HepG2 (cell line): ENCODE data around the gene SLC13A3. TPM values are rescaled to one million over a fixed set of nuclear protein-coding genes. Genes with fewer than 3 reads are reported as not detected.

ENCODE experiments used
- FLYWCH1 ChIP-seq: sonication (generic); formaldehyde crosslinking; IDR thresholded peaks from 2 replicates; pipeline ENCODE4 v1.8.1; 2023; ENCODE audit warnings: mild to moderate bottlenecking, missing genetic modification reagents
- KMT2A ChIP-seq: sonication (generic); formaldehyde crosslinking; IDR thresholded peaks from 2 replicates; pipeline ENCODE4 v1.4.0; 2020; ENCODE audit warnings: missing genetic modification reagents
- LCORL ChIP-seq, 2 experiments: fragments of 450-650 bp in 1 of 2; sonication (generic) in 1 of 2; formaldehyde crosslinking in 1 of 2; IDR thresholded peaks; 2 replicates each; pipeline versions ENCODE4 v1.5.0 to v1.6.1; 2017 to 2020; ENCODE audit warnings: antibody characterized with exemption in 1 of 2, missing genetic modification reagents in 1 of 2
- MAFK ChIP-seq, 2 experiments: IDR thresholded peaks in 1 of 2; conservative IDR thresholded peaks in 1 of 2; 2 replicates each; pipeline ENCODE4 v1.6.1; 2011; ENCODE audit warnings: improper control_type of control experiment in 2 of 2, low read length in 2 of 2
- MIXL1 ChIP-seq: IDR thresholded peaks from 2 replicates; pipeline ENCODE4 v1.6.1; 2016
- SCMH1 ChIP-seq: sonication (generic); formaldehyde crosslinking; IDR thresholded peaks from 2 replicates; pipeline ENCODE4 v1.9.0; 2021; ENCODE audit warnings: missing genetic modification reagents, mild to moderate bottlenecking, borderline replicate concordance
- SP140L ChIP-seq: sonication (generic); formaldehyde crosslinking; IDR thresholded peaks from 2 replicates; pipeline ENCODE4 v1.4.0; 2020; ENCODE audit warnings: missing genetic modification reagents, borderline replicate concordance
- TBP ChIP-seq: sonication (generic); formaldehyde crosslinking; IDR thresholded peaks from 2 replicates; pipeline ENCODE4 v1.5.0; 2020; ENCODE audit warnings: missing genetic modification reagents
- TFAP4 ChIP-seq: sonication (generic); IDR thresholded peaks from 2 replicates; pipeline ENCODE4 v1.6.1; 2016; ENCODE audit warnings: low read depth, borderline replicate concordance
- THAP11 ChIP-seq: IDR thresholded peaks from 2 replicates; pipeline ENCODE4 v1.6.1; 2016; ENCODE audit warnings: missing biosample characterization, missing genetic modification reagents
- ZBTB42 ChIP-seq: sonication (generic); formaldehyde crosslinking; IDR thresholded peaks from 2 replicates; pipeline ENCODE4 v1.5.0; 2020; ENCODE audit warnings: mild to moderate bottlenecking, missing genetic modification reagents
- ZFY ChIP-seq: sonication (generic); formaldehyde crosslinking; IDR thresholded peaks from 2 replicates; pipeline ENCODE4 v1.4.0; 2020; ENCODE audit warnings: missing genetic modification reagents
- ZNF263 ChIP-seq: sonication (generic); formaldehyde crosslinking; IDR thresholded peaks from 2 replicates; pipeline ENCODE4 v1.4.0; 2020; ENCODE audit warnings: missing genetic modification reagents
- ZNF546 ChIP-seq: sonication (generic); formaldehyde crosslinking; conservative IDR thresholded peaks from 2 replicates; pipeline ENCODE4 v1.8.1; 2023; ENCODE audit warnings: mild to moderate bottlenecking, missing genetic modification reagents
- ZNF660 ChIP-seq: sonication (generic); formaldehyde crosslinking; IDR thresholded peaks from 2 replicates; pipeline ENCODE4 v1.5.1; 2020; ENCODE audit warnings: mild to moderate bottlenecking, low read depth, missing genetic modification reagents, borderline replicate concordance
- ZNF768 ChIP-seq: sonication (generic); formaldehyde crosslinking; IDR thresholded peaks from 2 replicates; pipeline ENCODE4 v1.4.0; 2020; ENCODE audit warnings: missing genetic modification reagents
- ZZZ3 ChIP-seq: sonication (generic); formaldehyde crosslinking; IDR thresholded peaks from 2 replicates; pipeline ENCODE4 v1.4.0; 2020; ENCODE audit warnings: missing genetic modification reagents, mild to moderate bottlenecking, borderline replicate concordance
- polyA plus RNA-seq, 8 experiments: library from polyadenylated mRNA; depleted of rRNA in 3 of 8; stranded (reverse) in 7 of 8; unstranded in 1 of 8; fragments of >200 nt; fragmentation: Illumina TruSeq in 4 of 8; extraction: Trizol in 4 of 8; gene quantifications; 2 replicates each; pipeline versions ENCODE4 v1.2.1 to v1.2.3, GENCODE V29; 2011 to 2016; ENCODE audit warnings: low read depth in 4 of 8, missing spikeins in 1 of 8, mixed read lengths in 1 of 8; ENCODE audit not compliant: insufficient read depth in 1 of 8
- total RNA-seq, 5 experiments: library from RNA; depleted of rRNA; stranded (reverse); fragments of >200 nt; fragmentation: Illumina TruSeq; extraction: Trizol; gene quantifications; 2 replicates each; pipeline ENCODE4 v1.2.3, GENCODE V29; 2016; ENCODE audit warnings: low read depth in 1 of 5
- TF ChIP-seq, protein P1 (sequence below), 2 experiments: sonication (generic) in 1 of 2; formaldehyde crosslinking in 1 of 2; IDR thresholded peaks; 2 replicates each; pipeline versions ENCODE4 v1.4.0 to v1.6.1; 2018 to 2020; ENCODE audit warnings: missing genetic modification reagents in 2 of 2, borderline replicate concordance in 1 of 2, low read depth in 1 of 2, mild to moderate bottlenecking in 1 of 2, missing biosample characterization in 1 of 2
- TF ChIP-seq, protein P2 (sequence below): sonication (generic); formaldehyde crosslinking; IDR thresholded peaks from 2 replicates; pipeline ENCODE4 v1.4.0; 2020; ENCODE audit warnings: missing genetic modification reagents
- TF ChIP-seq, protein P3 (sequence below): IDR thresholded peaks from 2 replicates; pipeline ENCODE4 v1.6.1; 2016; ENCODE audit warnings: low read depth

SLC13A3 gene
- total and polyA plus RNA-seq, 2 of the 13 experiments (the other 11 are each of a cell fraction or from before 2014, with no cell fraction given) = 66.5 to 76.0 TPM

DNA sequence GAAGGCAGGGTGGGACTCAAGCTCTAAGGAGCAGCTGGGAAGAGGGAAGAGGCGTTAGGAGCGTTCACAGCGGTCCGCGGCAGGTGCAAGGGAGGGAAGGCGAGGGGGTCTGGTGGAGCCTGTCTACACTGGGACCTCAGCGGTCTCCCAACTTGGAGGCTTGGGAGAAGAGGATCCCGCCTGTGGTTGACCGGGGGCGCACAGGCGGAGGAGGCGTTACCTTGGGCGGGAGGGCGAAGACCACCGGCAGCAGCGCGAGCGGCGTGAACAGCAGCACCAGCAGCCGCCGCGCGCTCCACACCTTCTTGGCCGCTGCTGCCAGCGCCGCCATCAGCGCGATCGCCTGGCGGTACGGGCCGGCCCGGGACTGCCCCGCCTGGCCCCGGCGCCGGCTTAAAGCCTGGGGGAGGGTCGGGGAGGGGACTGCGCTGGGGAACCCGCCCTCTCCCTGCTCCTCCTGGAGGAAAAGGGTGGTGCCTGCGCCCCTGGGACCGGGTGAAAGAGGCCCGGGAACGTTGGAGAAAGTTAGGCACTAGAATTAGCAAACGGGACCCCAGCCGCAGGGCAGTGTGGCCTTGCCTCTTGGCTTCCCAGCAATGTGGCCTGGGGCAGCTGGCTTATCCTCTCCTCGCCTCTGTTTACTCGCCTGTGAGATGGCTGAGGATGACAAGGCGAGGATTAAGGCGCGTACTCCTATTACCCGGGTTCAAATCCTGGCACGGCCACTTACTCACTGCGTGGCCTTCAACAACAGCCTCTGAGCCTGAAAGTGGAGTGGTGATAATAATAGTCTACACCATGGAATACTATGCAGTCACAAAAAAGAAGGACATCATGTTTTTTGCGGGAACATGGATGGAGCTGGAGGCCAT is at the start of gene SLC13A3 (continued):
- TF ChIP-seq, protein P1, sequence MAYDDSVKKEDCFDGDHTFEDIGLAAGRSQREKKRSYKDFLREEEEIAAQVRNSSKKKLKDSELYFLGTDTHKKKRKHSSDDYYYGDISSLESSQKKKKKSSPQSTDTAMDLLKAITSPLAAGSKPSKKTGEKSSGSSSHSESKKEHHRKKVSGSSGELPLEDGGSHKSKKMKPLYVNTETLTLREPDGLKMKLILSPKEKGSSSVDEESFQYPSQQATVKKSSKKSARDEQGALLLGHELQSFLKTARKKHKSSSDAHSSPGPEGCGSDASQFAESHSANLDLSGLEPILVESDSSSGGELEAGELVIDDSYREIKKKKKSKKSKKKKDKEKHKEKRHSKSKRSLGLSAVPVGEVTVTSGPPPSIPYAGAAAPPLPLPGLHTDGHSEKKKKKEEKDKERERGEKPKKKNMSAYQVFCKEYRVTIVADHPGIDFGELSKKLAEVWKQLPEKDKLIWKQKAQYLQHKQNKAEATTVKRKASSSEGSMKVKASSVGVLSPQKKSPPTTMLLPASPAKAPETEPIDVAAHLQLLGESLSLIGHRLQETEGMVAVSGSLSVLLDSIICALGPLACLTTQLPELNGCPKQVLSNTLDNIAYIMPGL (CRISPR knock-in tag; IDR thresholded peaks at IDR 0.05; ENCODE audit: borderline replicate concordance in 1 of 2, low read depth in 1 of 2) = peak; percentile 75 to 93; a peak in 3 of 4 replicates
- TF ChIP-seq SCMH1 (CRISPR knock-in tag) (no peak), ZNF546 (CRISPR knock-in tag) (peak; percentile 60; the same call in 1 of the 2 replicates), SP140L (CRISPR knock-in tag) (no peak), TFAP4 (0 out of 2 replicates have a peak, but pooled peaks have one; percentile 36), LCORL (IDR thresholded peaks at IDR 0.05) (no peak), LCORL (CRISPR knock-in tag; IDR thresholded peaks at IDR 0.05) (peak; percentile 87), ZBTB42 (CRISPR knock-in tag) (peak; percentile 84; the same call in 1 of the 2 replicates), THAP11 (CRISPR knock-in tag) (peak; percentile 53), TBP (0 out of 2 replicates have a peak, but pooled peaks have one; percentile 27), ZZZ3 (0 out of 2 replicates have a peak, but pooled peaks have one; percentile 20), ZNF263 (CRISPR knock-in tag) (peak; percentile 62), ZFY (peak; percentile 82), MAFK (conservative IDR thresholded peaks at IDR 0.05 in 1 of 2, IDR thresholded peaks at IDR 0.05 in 1 of 2; ENCODE audit: low read length in 2 of 2) (no peak), ZNF768 (CRISPR knock-in tag) (peak; percentile 43; the same call in 1 of the 2 replicates), FLYWCH1 (0 out of 2 replicates have a peak, but pooled peaks have one; percentile 72), ZNF660 (CRISPR knock-in tag) (no peak), KMT2A (CRISPR knock-in tag) (peak; percentile 95), MIXL1 (CRISPR knock-in tag) (0 out of 2 replicates have a peak, but pooled peaks have one; percentile 4)
- TF ChIP-seq, protein P2, sequence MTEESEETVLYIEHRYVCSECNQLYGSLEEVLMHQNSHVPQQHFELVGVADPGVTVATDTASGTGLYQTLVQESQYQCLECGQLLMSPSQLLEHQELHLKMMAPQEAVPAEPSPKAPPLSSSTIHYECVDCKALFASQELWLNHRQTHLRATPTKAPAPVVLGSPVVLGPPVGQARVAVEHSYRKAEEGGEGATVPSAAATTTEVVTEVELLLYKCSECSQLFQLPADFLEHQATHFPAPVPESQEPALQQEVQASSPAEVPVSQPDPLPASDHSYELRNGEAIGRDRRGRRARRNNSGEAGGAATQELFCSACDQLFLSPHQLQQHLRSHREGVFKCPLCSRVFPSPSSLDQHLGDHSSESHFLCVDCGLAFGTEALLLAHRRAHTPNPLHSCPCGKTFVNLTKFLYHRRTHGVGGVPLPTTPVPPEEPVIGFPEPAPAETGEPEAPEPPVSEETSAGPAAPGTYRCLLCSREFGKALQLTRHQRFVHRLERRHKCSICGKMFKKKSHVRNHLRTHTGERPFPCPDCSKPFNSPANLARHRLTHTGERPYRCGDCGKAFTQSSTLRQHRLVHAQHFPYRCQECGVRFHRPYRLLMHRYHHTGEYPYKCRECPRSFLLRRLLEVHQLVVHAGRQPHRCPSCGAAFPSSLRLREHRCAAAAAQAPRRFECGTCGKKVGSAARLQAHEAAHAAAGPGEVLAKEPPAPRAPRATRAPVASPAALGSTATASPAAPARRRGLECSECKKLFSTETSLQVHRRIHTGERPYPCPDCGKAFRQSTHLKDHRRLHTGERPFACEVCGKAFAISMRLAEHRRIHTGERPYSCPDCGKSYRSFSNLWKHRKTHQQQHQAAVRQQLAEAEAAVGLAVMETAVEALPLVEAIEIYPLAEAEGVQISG (CRISPR knock-in tag) = peak; percentile 69
- TF ChIP-seq, protein P3, sequence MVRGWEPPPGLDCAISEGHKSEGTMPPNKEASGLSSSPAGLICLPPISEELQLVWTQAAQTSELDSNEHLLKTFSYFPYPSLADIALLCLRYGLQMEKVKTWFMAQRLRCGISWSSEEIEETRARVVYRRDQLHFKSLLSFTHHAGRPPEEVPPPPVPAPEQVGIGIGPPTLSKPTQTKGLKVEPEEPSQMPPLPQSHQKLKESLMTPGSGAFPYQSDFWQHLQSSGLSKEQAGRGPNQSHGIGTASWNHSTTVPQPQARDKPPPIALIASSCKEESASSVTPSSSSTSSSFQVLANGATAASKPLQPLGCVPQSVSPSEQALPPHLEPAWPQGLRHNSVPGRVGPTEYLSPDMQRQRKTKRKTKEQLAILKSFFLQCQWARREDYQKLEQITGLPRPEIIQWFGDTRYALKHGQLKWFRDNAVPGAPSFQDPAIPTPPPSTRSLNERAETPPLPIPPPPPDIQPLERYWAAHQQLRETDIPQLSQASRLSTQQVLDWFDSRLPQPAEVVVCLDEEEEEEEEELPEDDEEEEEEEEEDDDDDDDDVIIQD (CRISPR knock-in tag) = no peak; the same call in 1 of the 2 replicates
